SU-DHL-6 (cell line): Measurements from ENCODE around the gene USF1.

Experiments
- EZH2phosphoT487 ChIP-seq: fragments of 200-600 bp; sonication (generic), shearing (Covaris generic); conservative IDR thresholded peaks from 2 replicates; pipeline ENCODE4 v1.6.1; 2018; ENCODE audit warnings: mild to moderate bottlenecking, antibody characterized with exemption, low read length, moderate library complexity, mixed read lengths
- TF ChIP-seq, protein P1 (sequence below): fragments of 200-600 bp; sonication (generic); IDR thresholded peaks from one replicate; pipeline ENCODE4 v1.5.1; 2017; ENCODE audit warnings: antibody characterized with exemption, mild to moderate bottlenecking, low read length, moderate library complexity; ENCODE audit not compliant: insufficient read depth, poor library complexity, severe bottlenecking

DNA sequence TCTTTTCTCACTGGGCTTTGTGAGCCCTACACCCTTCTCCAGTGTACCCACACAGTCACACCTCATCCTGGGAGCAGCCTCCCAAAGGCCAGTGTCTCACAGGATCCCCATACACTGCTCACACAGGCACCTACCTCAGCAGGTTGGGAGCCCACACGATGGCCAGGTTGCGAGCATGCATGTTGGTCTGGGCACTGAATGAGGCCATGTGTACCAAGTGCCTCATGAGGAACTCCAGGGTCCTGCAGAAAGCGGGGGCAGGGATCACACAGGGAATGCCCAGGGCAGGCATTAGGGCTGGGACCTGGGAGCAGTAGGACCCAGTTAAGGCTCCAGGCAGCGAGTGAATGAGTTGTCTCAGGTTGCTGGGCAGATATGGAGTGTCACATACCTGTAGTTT is 8.5 kb upstream of the USF1 start:
- TF ChIP-seq, protein P1, sequence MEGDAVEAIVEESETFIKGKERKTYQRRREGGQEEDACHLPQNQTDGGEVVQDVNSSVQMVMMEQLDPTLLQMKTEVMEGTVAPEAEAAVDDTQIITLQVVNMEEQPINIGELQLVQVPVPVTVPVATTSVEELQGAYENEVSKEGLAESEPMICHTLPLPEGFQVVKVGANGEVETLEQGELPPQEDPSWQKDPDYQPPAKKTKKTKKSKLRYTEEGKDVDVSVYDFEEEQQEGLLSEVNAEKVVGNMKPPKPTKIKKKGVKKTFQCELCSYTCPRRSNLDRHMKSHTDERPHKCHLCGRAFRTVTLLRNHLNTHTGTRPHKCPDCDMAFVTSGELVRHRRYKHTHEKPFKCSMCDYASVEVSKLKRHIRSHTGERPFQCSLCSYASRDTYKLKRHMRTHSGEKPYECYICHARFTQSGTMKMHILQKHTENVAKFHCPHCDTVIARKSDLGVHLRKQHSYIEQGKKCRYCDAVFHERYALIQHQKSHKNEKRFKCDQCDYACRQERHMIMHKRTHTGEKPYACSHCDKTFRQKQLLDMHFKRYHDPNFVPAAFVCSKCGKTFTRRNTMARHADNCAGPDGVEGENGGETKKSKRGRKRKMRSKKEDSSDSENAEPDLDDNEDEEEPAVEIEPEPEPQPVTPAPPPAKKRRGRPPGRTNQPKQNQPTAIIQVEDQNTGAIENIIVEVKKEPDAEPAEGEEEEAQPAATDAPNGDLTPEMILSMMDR: no peak
- TF ChIP-seq EZH2phosphoT487: no peak
